ENCODE results near the gene SLC6A18.

SLC6A18 gene

GRCh38 chr5:1216211-1216917 lies 8.8 kb upstream of the SLC6A18 start:
- DNase-seq (ENCODE audit: low read depth, low spot score), result no peak
- no peak overlapping the region for H3K4me3 ChIP-seq (ENCODE audit: low read depth, low read length)
- CTCF ChIA-PET, result no interaction called here
- TF ChIP-seq CTCF (IDR thresholded peaks at IDR 0.05; ENCODE audit: insufficient read depth, low read length, missing control alignments), result no peak
- POLR2A ChIA-PET, result no interaction called here

GRCh38 chr5:1216918-1217295 lies 8.3 kb upstream of the SLC6A18 start:
- DNase-seq (ENCODE audit: low read depth, low spot score), result no peak
- TF ChIP-seq CTCF (IDR thresholded peaks at IDR 0.05; ENCODE audit: insufficient read depth, low read length, missing control alignments), result no peak
- CTCF ChIA-PET, result no interaction called here
- no peak overlapping the region for H3K4me3 ChIP-seq (ENCODE audit: low read depth, low read length)
- POLR2A ChIA-PET, result no interaction called here

GRCh38 chr5:1217596-1218206 lies 7.5 kb upstream of the SLC6A18 start:
- ChIA-PET CTCF (no interaction called here), POLR2A (no interaction called here)
- no peak for DNase-seq (ENCODE audit: low read depth, low spot score)
- TF ChIP-seq CTCF (IDR thresholded peaks at IDR 0.05; ENCODE audit: insufficient read depth, low read length, missing control alignments), result no peak
- no peak overlapping the region for H3K4me3 ChIP-seq (ENCODE audit: low read depth, low read length)

GRCh38 chr5:1218351-1219080 lies 6.7 kb upstream of the SLC6A18 start:
- no peak for TF ChIP-seq CTCF (IDR thresholded peaks at IDR 0.05; ENCODE audit: insufficient read depth, low read length, missing control alignments)
- ChIA-PET CTCF (no interaction called here), POLR2A (interaction anchor here (0.7 kb wide), 1 partner anchor 10 kb away, joined by 3 read pairs; no protein-coding TSS in a partner anchor)

GRCh38 chr5:1219098-1219767 lies 5.9 kb upstream of the SLC6A18 start:
- H3K4me3 ChIP-seq (ENCODE audit: low read depth, low read length), result no peak overlapping the region
- CTCF ChIA-PET, result no interaction called here
- no peak for DNase-seq (ENCODE audit: low read depth, low spot score)
- TF ChIP-seq CTCF (IDR thresholded peaks at IDR 0.05; ENCODE audit: insufficient read depth, low read length, missing control alignments), result no peak
- POLR2A ChIA-PET, result interaction anchor here (0.7 kb wide), 1 partner anchor 9 kb away, joined by 3 read pairs; no protein-coding TSS in a partner anchor

More at GRCh38 chr5:1218351-1219080, 6.7 kb upstream of the SLC6A18 start:
- H3K4me3 ChIP-seq (ENCODE audit: low read depth, low read length), result no peak overlapping the region
- DNase-seq (ENCODE audit: low read depth, low spot score), result no peak

GRCh38 chr5:1219768-1220100 lies 5.4 kb upstream of the SLC6A18 start:
- TF ChIP-seq CTCF (IDR thresholded peaks at IDR 0.05; ENCODE audit: insufficient read depth, low read length, missing control alignments), result no peak
- DNase-seq (ENCODE audit: low read depth, low spot score), result no peak
- H3K4me3 ChIP-seq (ENCODE audit: low read depth, low read length), result no peak overlapping the region
- ChIA-PET POLR2A (no interaction called here), CTCF (no interaction called here)

Measured in AG04449 (cell line).